ENCODE measurements around the gene KIAA1755. TPM values are rescaled to one million over a fixed set of nuclear protein-coding genes. Genes with fewer than 3 reads are reported as not detected.

Gene KIAA1755
- total RNA-seq, 1 donor from 2014 or later = 0.22 TPM

DNA sequence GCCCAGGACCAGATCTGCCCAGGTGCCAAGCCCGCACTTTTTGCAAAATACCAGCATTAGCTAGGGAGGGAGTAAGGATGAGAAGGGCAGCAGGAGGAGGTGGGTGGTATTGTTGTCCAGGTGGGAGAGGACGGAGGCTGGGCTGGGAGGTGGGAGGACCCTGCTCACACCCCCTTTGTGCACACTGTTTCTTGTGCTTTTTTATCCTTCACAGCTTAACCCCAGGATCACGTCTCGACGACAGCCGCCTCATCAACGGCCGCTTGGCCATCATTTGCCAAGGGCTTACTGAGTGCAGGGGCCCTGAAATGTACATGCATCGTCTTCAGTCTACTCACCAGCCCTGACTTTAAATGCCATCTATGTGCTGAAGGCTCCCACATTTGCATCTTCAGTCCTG is 83.3 kb downstream of the KIAA1755 start:
- H2AFZ ChIP-seq (replicated peaks) = no peak overlapping the region
- H3K27ac ChIP-seq = no peak overlapping the region
- no peaks in the 10 kb centered on the region for H3F3A ChIP-seq (ENCODE audit: low read depth)
- Mint-ChIP-seq H3K36me3 (no peaks in the 10 kb centered on the region), H3K4me1 (peaks cover 56% of the 10 kb centered on the region), H3K9me3 (peaks cover 2% of the 10 kb centered on the region), H3K27me3 (ENCODE audit: insufficient read depth, low read depth) (peaks cover 11% of the 10 kb centered on the region), H3K27ac (no peak overlapping the region), H3K4me3 (no peak overlapping the region)
- no peak for DNase-seq (ENCODE audit: low spot score)
- H4K20me1 ChIP-seq (ENCODE audit: low read depth) = no peaks in the 10 kb centered on the region
- H3K79me2 ChIP-seq (ENCODE audit: low read depth) = no peaks in the 10 kb centered on the region
- H3K4me3 ChIP-seq = no peak overlapping the region
- H3K9ac ChIP-seq = no peak overlapping the region
- no peaks in the 10 kb centered on the region for H3K9me3 ChIP-seq (ENCODE audit: low read depth)
- no peak overlapping the region for H3K4me2 ChIP-seq
- peaks cover 16% of the 10 kb centered on the region for H3K4me1 ChIP-seq
- no peaks in the 10 kb centered on the region for H3K36me3 ChIP-seq
- H3K27me3 ChIP-seq = no peaks in the 10 kb centered on the region
- TF ChIP-seq EZH2 (IDR thresholded peaks at IDR 0.05) = no peak
- TF ChIP-seq, protein P1, sequence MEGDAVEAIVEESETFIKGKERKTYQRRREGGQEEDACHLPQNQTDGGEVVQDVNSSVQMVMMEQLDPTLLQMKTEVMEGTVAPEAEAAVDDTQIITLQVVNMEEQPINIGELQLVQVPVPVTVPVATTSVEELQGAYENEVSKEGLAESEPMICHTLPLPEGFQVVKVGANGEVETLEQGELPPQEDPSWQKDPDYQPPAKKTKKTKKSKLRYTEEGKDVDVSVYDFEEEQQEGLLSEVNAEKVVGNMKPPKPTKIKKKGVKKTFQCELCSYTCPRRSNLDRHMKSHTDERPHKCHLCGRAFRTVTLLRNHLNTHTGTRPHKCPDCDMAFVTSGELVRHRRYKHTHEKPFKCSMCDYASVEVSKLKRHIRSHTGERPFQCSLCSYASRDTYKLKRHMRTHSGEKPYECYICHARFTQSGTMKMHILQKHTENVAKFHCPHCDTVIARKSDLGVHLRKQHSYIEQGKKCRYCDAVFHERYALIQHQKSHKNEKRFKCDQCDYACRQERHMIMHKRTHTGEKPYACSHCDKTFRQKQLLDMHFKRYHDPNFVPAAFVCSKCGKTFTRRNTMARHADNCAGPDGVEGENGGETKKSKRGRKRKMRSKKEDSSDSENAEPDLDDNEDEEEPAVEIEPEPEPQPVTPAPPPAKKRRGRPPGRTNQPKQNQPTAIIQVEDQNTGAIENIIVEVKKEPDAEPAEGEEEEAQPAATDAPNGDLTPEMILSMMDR (IDR thresholded peaks at IDR 0.05) = no peak
- no peak for TF ChIP-seq EZH2phosphoT487 (IDR thresholded peaks at IDR 0.05)

DNA sequence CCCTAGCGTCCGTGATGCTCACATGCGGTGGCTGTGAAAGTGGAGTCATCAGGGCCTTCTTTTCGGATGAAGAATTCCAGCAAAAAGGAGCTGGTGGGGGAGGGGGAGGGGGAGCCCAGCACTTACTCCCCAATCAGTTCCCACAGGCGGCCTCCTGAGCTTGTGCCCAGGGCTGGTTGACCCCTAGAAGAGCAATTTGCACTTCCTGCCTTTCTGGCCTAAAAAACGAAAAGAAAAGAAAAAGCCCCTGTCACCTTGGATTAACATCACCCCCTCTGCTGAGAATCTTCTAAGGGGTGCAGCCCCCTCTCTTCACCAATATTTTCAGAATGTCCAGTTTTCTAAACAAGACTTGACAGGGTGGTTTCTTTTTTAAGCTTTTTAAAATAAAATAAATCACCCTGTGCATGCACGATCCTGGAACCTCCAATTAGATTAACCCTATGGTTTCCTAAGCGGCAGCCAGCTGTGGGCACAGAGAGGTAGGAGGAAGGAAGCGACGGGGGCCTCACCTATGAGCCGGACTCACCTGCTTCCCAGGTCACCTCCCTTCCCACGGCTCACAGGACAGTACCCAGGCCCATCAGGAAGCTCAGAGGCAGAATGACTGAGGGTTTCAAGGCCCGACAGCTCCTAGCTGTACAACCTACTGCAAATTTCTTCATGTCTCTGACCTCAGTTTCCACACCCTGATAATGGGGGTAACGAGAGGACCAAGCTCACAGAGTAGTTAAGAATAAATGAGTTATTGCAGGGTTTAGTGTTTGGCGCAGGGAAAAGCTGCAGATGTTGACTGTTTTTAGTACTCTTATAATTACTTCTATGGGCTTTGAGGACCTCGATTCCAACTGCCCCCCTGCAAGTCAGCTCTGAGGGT is 85.0 kb downstream of the KIAA1755 start:
- Histone ChIP-seq H3K79me2 (ENCODE audit: low read depth) (no peaks in the 10 kb centered on the region), H3K27me3 (no peaks in the 10 kb centered on the region), H4K20me1 (ENCODE audit: low read depth) (no peaks in the 10 kb centered on the region), H3F3A (ENCODE audit: low read depth) (no peaks in the 10 kb centered on the region), H3K4me3 (no peak overlapping the region), H3K9ac (no peak overlapping the region), H3K4me2 (peak overlapping the region; percentile 30), H2AFZ (replicated peaks) (no peak overlapping the region), H3K9me3 (ENCODE audit: low read depth) (no peaks in the 10 kb centered on the region), H3K4me1 (peaks cover 20% of the 10 kb centered on the region), H3K36me3 (no peaks in the 10 kb centered on the region), H3K27ac (no peak overlapping the region)
- TF ChIP-seq EZH2 (IDR thresholded peaks at IDR 0.05) = no peak
- no peak for TF ChIP-seq EZH2phosphoT487 (IDR thresholded peaks at IDR 0.05)
- TF ChIP-seq, protein P1 (IDR thresholded peaks at IDR 0.05) = peak; percentile 27
- no peak overlapping the region for H3K27ac Mint-ChIP-seq
- DNase-seq (ENCODE audit: low spot score) = peak; percentile 62
- H3K4me3 Mint-ChIP-seq = no peak overlapping the region
- H3K36me3 Mint-ChIP-seq = no peaks in the 10 kb centered on the region
- peaks cover 2% of the 10 kb centered on the region for H3K9me3 Mint-ChIP-seq
- H3K27me3 Mint-ChIP-seq (ENCODE audit: insufficient read depth, low read depth) = peaks cover 12% of the 10 kb centered on the region
- peaks cover 54% of the 10 kb centered on the region for H3K4me1 Mint-ChIP-seq

DNA sequence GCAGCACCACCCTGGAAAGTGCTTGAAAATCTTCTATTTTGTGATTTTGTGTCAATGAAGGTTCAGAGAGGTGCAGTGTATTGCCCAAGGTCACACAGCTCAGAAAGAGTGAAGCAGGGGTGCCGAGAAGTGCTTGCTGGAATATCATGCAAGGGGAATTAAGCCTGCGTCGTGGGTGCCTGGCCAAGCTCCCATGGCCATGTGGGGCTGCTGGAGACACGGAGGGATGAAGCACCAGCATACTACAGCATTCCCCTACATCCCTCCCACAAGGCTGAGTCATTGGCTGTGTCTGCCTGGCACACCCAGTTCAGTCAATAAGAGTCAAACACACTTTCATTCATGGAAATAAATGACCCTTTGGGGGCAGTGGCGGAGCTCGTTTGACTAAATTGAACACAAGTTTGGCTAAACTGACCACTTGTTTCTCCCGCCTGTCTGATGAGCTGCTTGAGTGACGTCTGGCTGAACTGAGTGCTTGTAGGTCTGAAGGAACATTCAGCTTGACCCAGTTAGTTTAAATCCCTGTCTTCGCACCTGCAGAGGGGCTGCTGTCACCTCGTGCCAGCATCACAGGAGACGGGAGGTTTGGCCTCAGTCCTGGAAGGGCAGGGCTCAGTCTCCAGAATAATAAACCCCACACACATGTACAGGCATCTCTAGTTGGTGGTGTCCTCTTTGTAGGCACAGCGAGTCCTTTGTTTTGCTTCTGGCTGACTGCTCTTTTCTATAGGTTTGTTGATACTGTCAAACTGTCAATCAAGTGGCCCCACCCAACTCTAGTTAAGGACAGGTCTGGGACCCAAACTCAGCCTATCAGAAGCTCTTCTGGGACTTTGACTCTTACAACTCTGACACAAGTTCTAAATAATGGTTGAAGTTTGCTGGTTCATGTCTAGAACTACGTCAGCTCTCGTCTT is 87.0 kb downstream of the KIAA1755 start:
- Mint-ChIP-seq H3K4me3 (no peak overlapping the region), H3K36me3 (no peaks in the 10 kb centered on the region), H3K9me3 (no peaks in the 10 kb centered on the region), H3K4me1 (peaks cover 53% of the 10 kb centered on the region), H3K27ac (peak overlapping the region; percentile 59), H3K27me3 (ENCODE audit: insufficient read depth, low read depth) (peaks cover 8% of the 10 kb centered on the region)
- no peak for TF ChIP-seq EZH2 (IDR thresholded peaks at IDR 0.05)
- TF ChIP-seq EZH2phosphoT487 (IDR thresholded peaks at IDR 0.05) = no peak
- TF ChIP-seq, protein P1 (IDR thresholded peaks at IDR 0.05) = no peak
- H2AFZ ChIP-seq (replicated peaks) = no peak overlapping the region
- no peak overlapping the region for H3K9ac ChIP-seq
- H3K79me2 ChIP-seq (ENCODE audit: low read depth) = no peaks in the 10 kb centered on the region
- no peaks in the 10 kb centered on the region for H4K20me1 ChIP-seq (ENCODE audit: low read depth)
- H3K4me3 ChIP-seq = no peak overlapping the region
- DNase-seq (ENCODE audit: low spot score) = peak; percentile 55
- H3K4me1 ChIP-seq = peaks cover 20% of the 10 kb centered on the region
- H3K4me2 ChIP-seq = no peak overlapping the region
- no peaks in the 10 kb centered on the region for H3K36me3 ChIP-seq
- H3K27me3 ChIP-seq = no peaks in the 10 kb centered on the region
- H3F3A ChIP-seq (ENCODE audit: low read depth) = no peaks in the 10 kb centered on the region
- H3K27ac ChIP-seq = no peak overlapping the region
- H3K9me3 ChIP-seq (ENCODE audit: low read depth) = no peaks in the 10 kb centered on the region

All from neural progenitor cell (in vitro differentiated cells).